ENCODE data around the gene AIMP1. TPM values are rescaled to one million over a fixed set of nuclear protein-coding genes. Genes with fewer than 3 reads are reported as not detected.
A peak's percentile ranks its signal among the peaks of the same experiment; 100 is the strongest.

The AIMP1 gene
- 45.8 TPM for total RNA-seq (2021; ENCODE audit: unreplicated experiment)
- 15.7 TPM for polyA plus RNA-seq (2012; ENCODE audit: insufficient read length)
- percentile 78 among the genes with signal in this experiment for Bru-seq, nascent RNA
- BruChase-seq, experiment 1, labeled RNA remaining after a 2-hour chase = percentile 78 among the genes with signal in this experiment
- percentile 87 among the genes with signal in this experiment for BruChase-seq, experiment 2, labeled RNA remaining after a 6-hour chase
- long read RNA-seq, transcript AIMP1-202 (7 exons, 2,586 nt) = major isoform, 29 of 50 reads
- long read RNA-seq, partial matches to known transcripts = 11 of 50 reads
- long read RNA-seq, other reads (novel, unspliced or antisense) = 10 of 50 reads

DNA sequence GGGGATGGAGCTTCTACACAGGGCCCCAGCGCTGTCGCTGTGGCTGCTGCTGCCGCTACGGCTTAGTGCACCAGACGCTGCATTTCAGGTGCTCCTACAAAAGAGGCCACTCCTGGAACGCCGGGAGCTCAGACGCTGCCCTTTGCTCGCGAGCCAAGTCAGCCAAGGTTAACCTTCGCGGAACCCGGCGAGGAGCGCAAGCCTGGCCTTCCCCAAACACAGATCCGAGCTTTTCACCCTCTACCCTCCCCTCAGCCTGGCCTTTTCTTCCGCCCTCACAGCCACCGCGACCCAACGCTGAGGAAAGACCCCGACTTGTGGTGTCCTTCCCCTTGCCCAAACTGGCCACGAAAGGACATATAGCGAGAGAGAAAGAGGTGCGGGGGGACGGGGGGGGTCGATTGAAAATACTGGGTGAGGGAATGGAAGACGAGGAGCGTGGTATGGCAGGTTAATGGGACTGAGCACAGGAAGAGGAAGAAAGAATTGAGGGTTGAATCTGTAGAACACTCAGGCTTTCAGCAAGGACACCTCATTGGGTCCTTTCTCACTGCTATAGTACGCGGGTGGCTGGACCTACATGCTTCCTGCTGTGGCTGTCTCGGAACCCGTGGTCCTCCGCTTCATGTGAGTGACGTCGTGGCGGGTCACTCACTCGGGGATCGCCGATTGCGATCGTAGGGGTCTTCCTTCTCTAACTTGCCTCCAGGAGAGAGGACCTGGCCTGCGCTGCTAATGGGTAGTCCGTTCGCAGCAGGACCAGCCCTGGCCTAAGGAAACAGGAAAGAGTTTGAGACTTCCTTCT, at the start of gene AIMP1, which contains the start of gene TBCK:
Gene AIMP1, plus strand, starts transcription at position 583 of the 805 bp plus-strand sequence. CDS start 8,460 bp downstream, outside the sequence.
Gene TBCK, minus strand, starts transcription at position 242 of the 805 bp plus-strand sequence. CDS start 7,249 bp downstream, outside the sequence.
- H3K4me3 ChIP-seq (ENCODE audit: low read depth in 2 of 2, low read length in 2 of 2) = peak within 1 kb of the TSS; percentile 89 to 97
- peaks cover 13% of the 10 kb centered on the region; the same call in 1 of the 2 replicates for H3K36me3 ChIP-seq (ENCODE audit: control insufficient read depth, insufficient read depth, low read length)
- H3K9me3 ChIP-seq (ENCODE audit: control insufficient read depth, insufficient read depth, low read depth, low read length) = no peaks in the 10 kb centered on the region
- no peaks in the 10 kb centered on the region for H3K27me3 ChIP-seq (ENCODE audit: control insufficient read depth, insufficient read depth, low read length)
- TF ChIP-seq, protein P1, sequence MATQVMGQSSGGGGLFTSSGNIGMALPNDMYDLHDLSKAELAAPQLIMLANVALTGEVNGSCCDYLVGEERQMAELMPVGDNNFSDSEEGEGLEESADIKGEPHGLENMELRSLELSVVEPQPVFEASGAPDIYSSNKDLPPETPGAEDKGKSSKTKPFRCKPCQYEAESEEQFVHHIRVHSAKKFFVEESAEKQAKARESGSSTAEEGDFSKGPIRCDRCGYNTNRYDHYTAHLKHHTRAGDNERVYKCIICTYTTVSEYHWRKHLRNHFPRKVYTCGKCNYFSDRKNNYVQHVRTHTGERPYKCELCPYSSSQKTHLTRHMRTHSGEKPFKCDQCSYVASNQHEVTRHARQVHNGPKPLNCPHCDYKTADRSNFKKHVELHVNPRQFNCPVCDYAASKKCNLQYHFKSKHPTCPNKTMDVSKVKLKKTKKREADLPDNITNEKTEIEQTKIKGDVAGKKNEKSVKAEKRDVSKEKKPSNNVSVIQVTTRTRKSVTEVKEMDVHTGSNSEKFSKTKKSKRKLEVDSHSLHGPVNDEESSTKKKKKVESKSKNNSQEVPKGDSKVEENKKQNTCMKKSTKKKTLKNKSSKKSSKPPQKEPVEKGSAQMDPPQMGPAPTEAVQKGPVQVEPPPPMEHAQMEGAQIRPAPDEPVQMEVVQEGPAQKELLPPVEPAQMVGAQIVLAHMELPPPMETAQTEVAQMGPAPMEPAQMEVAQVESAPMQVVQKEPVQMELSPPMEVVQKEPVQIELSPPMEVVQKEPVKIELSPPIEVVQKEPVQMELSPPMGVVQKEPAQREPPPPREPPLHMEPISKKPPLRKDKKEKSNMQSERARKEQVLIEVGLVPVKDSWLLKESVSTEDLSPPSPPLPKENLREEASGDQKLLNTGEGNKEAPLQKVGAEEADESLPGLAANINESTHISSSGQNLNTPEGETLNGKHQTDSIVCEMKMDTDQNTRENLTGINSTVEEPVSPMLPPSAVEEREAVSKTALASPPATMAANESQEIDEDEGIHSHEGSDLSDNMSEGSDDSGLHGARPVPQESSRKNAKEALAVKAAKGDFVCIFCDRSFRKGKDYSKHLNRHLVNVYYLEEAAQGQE (IDR thresholded peaks at IDR 0.05; ENCODE audit: insufficient read depth in 1 of 2, low read depth in 2 of 2, low read length in 1 of 2) = peak in 1 of 2 experiments; percentile 50; a peak in 1 of 4 replicates
- TF ChIP-seq POLR2AphosphoS5 (IDR thresholded peaks at IDR 0.05; ENCODE audit: low read depth, low read length) (peak; percentile 57; the same call in 1 of the 2 replicates), TCF7L2 (IDR thresholded peaks at IDR 0.05; ENCODE audit: low read depth, low read length) (no peak)
- TF ChIP-seq, protein P2, sequence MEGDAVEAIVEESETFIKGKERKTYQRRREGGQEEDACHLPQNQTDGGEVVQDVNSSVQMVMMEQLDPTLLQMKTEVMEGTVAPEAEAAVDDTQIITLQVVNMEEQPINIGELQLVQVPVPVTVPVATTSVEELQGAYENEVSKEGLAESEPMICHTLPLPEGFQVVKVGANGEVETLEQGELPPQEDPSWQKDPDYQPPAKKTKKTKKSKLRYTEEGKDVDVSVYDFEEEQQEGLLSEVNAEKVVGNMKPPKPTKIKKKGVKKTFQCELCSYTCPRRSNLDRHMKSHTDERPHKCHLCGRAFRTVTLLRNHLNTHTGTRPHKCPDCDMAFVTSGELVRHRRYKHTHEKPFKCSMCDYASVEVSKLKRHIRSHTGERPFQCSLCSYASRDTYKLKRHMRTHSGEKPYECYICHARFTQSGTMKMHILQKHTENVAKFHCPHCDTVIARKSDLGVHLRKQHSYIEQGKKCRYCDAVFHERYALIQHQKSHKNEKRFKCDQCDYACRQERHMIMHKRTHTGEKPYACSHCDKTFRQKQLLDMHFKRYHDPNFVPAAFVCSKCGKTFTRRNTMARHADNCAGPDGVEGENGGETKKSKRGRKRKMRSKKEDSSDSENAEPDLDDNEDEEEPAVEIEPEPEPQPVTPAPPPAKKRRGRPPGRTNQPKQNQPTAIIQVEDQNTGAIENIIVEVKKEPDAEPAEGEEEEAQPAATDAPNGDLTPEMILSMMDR (IDR thresholded peaks at IDR 0.05) = no peak
- intact Hi-C loops (cut with micrococcal nuclease; ENCODE audit: unreplicated experiment) (no loop called here), in situ Hi-C loops (cut with HindIII; ENCODE audit: low pct_unique_long_range_greater_than_20kb, low sequenced_read_pairs) (no loop called here)
- ChIA-PET CTCF (no interaction called here), POLR2A (interaction anchor here (0.7 kb wide), 3 partner anchors 29 to 1823 kb away, joined by 3 to 7 read pairs (median 4); no protein-coding TSS in a partner anchor)
- peaks cover 3% of the 10 kb centered on the region; the same call in 1 of the 2 replicates for H3K4me1 ChIP-seq (ENCODE audit: control insufficient read depth, insufficient read depth, low read length)
- BruUV-seq (replicated peaks) = no TSS peak
- peak within 1 kb of the TSS; percentile 96 for H3K27ac ChIP-seq (ENCODE audit: low read length)
- ATAC-seq (peak; percentile 97), DNase-seq (ENCODE audit: low read depth, low spot score) (peak; percentile 67)

DNA sequence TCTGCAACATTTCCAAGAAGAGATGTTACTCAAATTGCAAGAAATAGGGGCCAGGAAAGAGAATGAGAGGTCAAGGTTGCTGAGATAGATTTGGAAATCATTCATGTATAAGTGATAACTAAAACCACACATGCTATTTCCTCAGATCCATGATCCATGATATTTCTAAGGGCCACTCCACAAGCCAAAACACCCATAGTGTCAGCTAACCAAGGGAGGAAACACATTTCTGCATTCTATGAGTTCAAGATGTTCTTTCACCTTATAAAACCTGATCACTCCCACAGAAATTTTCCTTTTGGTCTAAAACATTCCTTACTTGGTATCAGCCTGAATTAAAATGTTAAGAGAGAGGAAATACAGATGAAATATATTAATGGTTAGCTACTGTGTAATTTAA, 47.6 kb upstream of the AIMP1 start:
- ChIA-PET POLR2A (no interaction called here), CTCF (no interaction called here)
- intact Hi-C loops (cut with micrococcal nuclease; ENCODE audit: unreplicated experiment) (loop anchor here (10.0 kb wide), 1 partner anchor 236 kb away; no protein-coding TSS in a partner anchor), in situ Hi-C loops (cut with HindIII; ENCODE audit: low pct_unique_long_range_greater_than_20kb, low sequenced_read_pairs) (no loop called here)
- TF ChIP-seq, protein P2 (IDR thresholded peaks at IDR 0.05) = no peak
- Histone ChIP-seq H3K9me3 (ENCODE audit: control insufficient read depth, insufficient read depth, low read depth, low read length) (no peaks in the 10 kb centered on the region), H3K4me1 (ENCODE audit: control insufficient read depth, insufficient read depth, low read length) (no peaks in the 10 kb centered on the region), H3K4me3 (ENCODE audit: low read depth in 2 of 2, low read length in 2 of 2) (no peak overlapping the region), H3K27me3 (ENCODE audit: control insufficient read depth, insufficient read depth, low read length) (no peaks in the 10 kb centered on the region), H3K36me3 (ENCODE audit: control insufficient read depth, insufficient read depth, low read length) (no peaks in the 10 kb centered on the region), H3K27ac (ENCODE audit: low read length) (no peak overlapping the region)
- no TSS peak for BruUV-seq (replicated peaks)
- no peak for DNase-seq (ENCODE audit: low read depth, low spot score)
- ATAC-seq = no peak
